ENCODE results near the gene P2RY14. TPM values are rescaled to one million over a fixed set of nuclear protein-coding genes. Genes with fewer than 3 reads are reported as not detected.

Gene P2RY14
- total RNA-seq, 1 donor from 2014 or later = not detected

DNA sequence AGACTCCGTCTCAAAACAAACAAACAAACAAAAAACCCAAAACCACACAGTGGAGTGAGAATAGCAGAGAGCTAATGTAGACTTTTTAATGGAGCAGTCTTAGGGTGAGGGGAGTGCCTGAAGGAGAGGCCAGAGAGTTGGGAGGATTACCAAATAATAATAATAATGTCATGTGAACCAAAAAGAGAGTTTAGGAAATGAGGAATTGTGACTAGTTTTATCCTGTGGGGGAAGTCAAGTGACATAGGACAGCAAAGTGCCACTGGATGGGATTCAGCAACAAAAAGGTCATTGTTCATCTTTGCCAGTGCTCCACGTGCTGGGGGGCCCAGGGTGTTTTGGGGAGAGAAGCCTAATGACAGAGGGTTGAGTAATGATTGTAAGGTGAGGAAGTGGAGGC lies 25.4 kb upstream of the P2RY14 start:
- no peaks in the 10 kb centered on the region for H3K36me3 Mint-ChIP-seq (ENCODE audit: low read depth)
- TF ChIP-seq, protein P1, sequence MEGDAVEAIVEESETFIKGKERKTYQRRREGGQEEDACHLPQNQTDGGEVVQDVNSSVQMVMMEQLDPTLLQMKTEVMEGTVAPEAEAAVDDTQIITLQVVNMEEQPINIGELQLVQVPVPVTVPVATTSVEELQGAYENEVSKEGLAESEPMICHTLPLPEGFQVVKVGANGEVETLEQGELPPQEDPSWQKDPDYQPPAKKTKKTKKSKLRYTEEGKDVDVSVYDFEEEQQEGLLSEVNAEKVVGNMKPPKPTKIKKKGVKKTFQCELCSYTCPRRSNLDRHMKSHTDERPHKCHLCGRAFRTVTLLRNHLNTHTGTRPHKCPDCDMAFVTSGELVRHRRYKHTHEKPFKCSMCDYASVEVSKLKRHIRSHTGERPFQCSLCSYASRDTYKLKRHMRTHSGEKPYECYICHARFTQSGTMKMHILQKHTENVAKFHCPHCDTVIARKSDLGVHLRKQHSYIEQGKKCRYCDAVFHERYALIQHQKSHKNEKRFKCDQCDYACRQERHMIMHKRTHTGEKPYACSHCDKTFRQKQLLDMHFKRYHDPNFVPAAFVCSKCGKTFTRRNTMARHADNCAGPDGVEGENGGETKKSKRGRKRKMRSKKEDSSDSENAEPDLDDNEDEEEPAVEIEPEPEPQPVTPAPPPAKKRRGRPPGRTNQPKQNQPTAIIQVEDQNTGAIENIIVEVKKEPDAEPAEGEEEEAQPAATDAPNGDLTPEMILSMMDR (IDR thresholded peaks at IDR 0.05) = no peak
- H3K4me3 Mint-ChIP-seq (ENCODE audit: unreplicated experiment) = no peak overlapping the region
- no peaks in the 10 kb centered on the region for H3K27me3 Mint-ChIP-seq (ENCODE audit: low read depth)
- DNase-seq (ENCODE audit: low spot score) = no peak
- H3K4me1 Mint-ChIP-seq (ENCODE audit: low read depth) = peaks cover 24% of the 10 kb centered on the region
- no peak overlapping the region for H3K27ac Mint-ChIP-seq (ENCODE audit: unreplicated experiment)
- no peaks in the 10 kb centered on the region for H3K9me3 Mint-ChIP-seq (ENCODE audit: low read depth)

DNA sequence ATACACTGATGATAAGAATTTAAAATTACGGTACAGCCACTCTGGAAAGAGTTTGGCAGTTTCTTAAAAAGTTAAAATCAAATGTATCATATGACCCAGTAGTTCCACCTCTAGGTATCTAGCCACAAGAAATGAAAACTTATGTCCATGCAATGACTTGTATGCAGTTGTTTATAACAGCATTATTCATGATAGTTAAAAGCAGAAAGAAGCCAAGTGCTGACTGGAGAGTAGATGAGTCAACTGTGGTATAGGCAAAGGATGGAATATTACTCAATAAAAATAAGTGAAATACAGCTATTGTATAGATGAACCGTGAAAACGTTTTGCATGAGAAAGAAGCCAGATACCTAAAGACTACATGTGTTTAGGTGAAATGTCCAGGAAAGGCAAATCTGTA lies 23.4 kb upstream of the P2RY14 start:
- DNase-seq (ENCODE audit: low spot score) = no peak
- no peak overlapping the region for H3K27ac Mint-ChIP-seq (ENCODE audit: unreplicated experiment)
- H3K27me3 Mint-ChIP-seq (ENCODE audit: low read depth) = no peaks in the 10 kb centered on the region
- no peaks in the 10 kb centered on the region for H3K9me3 Mint-ChIP-seq (ENCODE audit: low read depth)
- TF ChIP-seq, protein P1 (IDR thresholded peaks at IDR 0.05) = no peak
- no peak overlapping the region for H3K4me3 Mint-ChIP-seq (ENCODE audit: unreplicated experiment)
- no peaks in the 10 kb centered on the region for H3K36me3 Mint-ChIP-seq (ENCODE audit: low read depth)
- peaks cover 27% of the 10 kb centered on the region for H3K4me1 Mint-ChIP-seq (ENCODE audit: low read depth)

DNA sequence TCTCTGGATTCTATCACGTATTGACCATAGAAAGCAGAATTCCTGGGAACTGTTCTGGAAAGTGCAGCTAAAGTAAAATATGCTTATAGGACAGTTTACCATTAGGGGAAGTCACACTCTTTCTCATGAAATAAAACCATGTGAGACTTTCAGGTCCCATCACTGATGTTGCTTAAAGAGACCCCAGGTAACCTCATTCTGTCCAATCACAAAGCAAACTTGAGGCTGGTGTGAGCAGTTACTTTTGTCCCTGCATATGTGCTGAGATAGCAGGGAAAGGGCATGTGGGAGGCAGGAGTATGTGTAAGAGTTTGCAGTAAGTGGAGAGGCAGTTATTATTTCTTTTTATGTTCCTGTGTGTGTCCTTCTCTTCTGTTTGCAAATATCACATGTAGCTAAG lies 22.2 kb upstream of the P2RY14 start:
- no peaks in the 10 kb centered on the region for H3K36me3 Mint-ChIP-seq (ENCODE audit: low read depth)
- H3K4me3 Mint-ChIP-seq (ENCODE audit: unreplicated experiment) = no peak overlapping the region
- no peak for DNase-seq (ENCODE audit: low spot score)
- H3K27me3 Mint-ChIP-seq (ENCODE audit: low read depth) = no peaks in the 10 kb centered on the region
- H3K4me1 Mint-ChIP-seq (ENCODE audit: low read depth) = peaks cover 22% of the 10 kb centered on the region
- no peak overlapping the region for H3K27ac Mint-ChIP-seq (ENCODE audit: unreplicated experiment)
- no peaks in the 10 kb centered on the region for H3K9me3 Mint-ChIP-seq (ENCODE audit: low read depth)
- TF ChIP-seq, protein P1 (IDR thresholded peaks at IDR 0.05) = no peak

DNA sequence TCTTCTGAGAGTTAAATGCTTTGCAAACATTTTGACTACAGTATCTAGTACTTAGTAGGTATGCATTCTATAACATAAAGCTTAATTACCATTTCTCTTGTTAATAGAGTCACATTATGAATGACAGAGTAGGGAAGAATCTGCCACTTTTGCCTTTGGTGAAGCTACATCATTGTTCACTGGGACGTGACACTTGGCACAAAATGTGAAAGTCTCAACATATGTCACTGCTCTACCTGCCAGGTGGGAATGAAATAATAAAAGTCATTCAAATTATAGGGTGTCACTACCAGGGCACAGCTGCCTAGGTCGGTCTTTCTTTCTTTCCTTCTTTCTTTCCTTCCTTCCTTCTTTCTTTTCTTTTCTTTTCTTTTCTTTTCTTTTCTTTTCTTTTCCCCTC lies 20.7 kb upstream of the P2RY14 start:
- no peak overlapping the region for H3K4me3 Mint-ChIP-seq (ENCODE audit: unreplicated experiment)
- no peak overlapping the region for H3K27ac Mint-ChIP-seq (ENCODE audit: unreplicated experiment)
- H3K9me3 Mint-ChIP-seq (ENCODE audit: low read depth) = no peaks in the 10 kb centered on the region
- peaks cover 11% of the 10 kb centered on the region for H3K4me1 Mint-ChIP-seq (ENCODE audit: low read depth)
- no peaks in the 10 kb centered on the region for H3K27me3 Mint-ChIP-seq (ENCODE audit: low read depth)
- H3K36me3 Mint-ChIP-seq (ENCODE audit: low read depth) = no peaks in the 10 kb centered on the region
- no peak for DNase-seq (ENCODE audit: low spot score)
- TF ChIP-seq, protein P1 (IDR thresholded peaks at IDR 0.05) = no peak

DNA sequence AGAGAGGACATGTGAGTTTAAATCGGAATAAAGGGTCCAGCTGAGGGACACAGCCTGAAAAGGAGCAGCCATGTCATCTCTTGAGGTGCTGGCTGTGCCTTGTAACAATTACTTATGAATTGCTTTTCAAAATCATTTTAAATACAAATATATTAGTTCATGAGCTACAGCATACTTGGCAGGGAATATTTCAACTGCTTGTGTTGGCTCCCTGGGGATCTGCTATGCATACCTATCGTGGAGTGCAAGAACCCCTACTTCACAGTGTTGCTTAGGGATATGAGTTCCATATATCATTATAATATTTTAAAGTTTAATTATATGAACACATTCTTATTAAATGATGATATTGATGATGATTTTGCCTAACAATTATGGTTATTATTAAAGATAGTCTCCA lies 19.1 kb upstream of the P2RY14 start:
- Mint-ChIP-seq H3K4me1 (ENCODE audit: low read depth) (peaks cover 7% of the 10 kb centered on the region), H3K4me3 (ENCODE audit: unreplicated experiment) (no peak overlapping the region), H3K27ac (ENCODE audit: unreplicated experiment) (no peak overlapping the region), H3K9me3 (ENCODE audit: low read depth) (no peaks in the 10 kb centered on the region), H3K27me3 (ENCODE audit: low read depth) (no peaks in the 10 kb centered on the region), H3K36me3 (ENCODE audit: low read depth) (no peaks in the 10 kb centered on the region)
- DNase-seq (ENCODE audit: low spot score) = no peak
- TF ChIP-seq, protein P1 (IDR thresholded peaks at IDR 0.05) = no peak

Data from chondrocyte (in vitro differentiated cells).